ENCODE data around the gene PRKAG3. TPM values are rescaled to one million over a fixed set of nuclear protein-coding genes. Genes with fewer than 3 reads are reported as not detected.

PRKAG3 gene
- total RNA-seq, 1 experiment from 2014 or later = not detected

DNA sequence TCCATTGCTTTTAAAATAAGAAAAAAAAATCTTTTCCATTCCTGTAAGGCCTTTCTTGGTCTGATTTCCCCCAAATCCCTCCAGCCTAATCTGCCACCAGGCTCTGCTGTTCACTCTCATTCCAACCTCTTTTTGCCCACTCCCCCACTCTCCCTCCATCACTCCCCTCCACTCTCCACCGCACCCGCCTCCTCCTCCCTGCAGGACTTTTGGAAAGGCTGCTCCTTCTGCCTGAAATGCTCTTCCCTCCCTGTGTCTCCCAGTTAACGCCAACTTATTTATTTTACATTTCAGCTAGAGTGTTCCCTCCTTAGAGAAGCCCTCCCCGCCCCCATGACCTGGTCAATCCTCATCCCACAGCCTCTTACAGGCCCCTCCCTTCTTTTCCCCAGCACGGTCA, 23.3 kb upstream of the PRKAG3 start (continued):
- TF ChIP-seq, protein P1, sequence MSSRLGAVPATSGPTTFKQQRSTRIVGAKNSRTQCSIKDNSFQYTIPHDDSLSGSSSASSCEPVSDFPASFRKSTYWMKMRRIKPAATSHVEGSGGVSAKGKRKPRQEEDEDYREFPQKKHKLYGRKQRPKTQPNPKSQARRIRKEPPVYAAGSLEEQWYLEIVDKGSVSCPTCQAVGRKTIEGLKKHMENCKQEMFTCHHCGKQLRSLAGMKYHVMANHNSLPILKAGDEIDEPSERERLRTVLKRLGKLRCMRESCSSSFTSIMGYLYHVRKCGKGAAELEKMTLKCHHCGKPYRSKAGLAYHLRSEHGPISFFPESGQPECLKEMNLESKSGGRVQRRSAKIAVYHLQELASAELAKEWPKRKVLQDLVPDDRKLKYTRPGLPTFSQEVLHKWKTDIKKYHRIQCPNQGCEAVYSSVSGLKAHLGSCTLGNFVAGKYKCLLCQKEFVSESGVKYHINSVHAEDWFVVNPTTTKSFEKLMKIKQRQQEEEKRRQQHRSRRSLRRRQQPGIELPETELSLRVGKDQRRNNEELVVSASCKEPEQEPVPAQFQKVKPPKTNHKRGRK (CRISPR knock-in tag; IDR thresholded peaks at IDR 0.05; ENCODE audit: borderline replicate concordance) = no peak
- TF ChIP-seq FOXP1 (CRISPR knock-in tag; IDR thresholded peaks at IDR 0.05; ENCODE audit: borderline replicate concordance) (no peak), ZNF671 (CRISPR knock-in tag; IDR thresholded peaks at IDR 0.05) (no peak), ZBTB21 (CRISPR knock-in tag; IDR thresholded peaks at IDR 0.05; ENCODE audit: borderline replicate concordance) (no peak), ZNF121 (CRISPR knock-in tag; IDR thresholded peaks at IDR 0.05) (no peak)
- TF ChIP-seq, protein P2, sequence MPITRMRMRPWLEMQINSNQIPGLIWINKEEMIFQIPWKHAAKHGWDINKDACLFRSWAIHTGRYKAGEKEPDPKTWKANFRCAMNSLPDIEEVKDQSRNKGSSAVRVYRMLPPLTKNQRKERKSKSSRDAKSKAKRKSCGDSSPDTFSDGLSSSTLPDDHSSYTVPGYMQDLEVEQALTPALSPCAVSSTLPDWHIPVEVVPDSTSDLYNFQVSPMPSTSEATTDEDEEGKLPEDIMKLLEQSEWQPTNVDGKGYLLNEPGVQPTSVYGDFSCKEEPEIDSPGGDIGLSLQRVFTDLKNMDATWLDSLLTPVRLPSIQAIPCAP (CRISPR knock-in tag; IDR thresholded peaks at IDR 0.05) = no peak

DNA sequence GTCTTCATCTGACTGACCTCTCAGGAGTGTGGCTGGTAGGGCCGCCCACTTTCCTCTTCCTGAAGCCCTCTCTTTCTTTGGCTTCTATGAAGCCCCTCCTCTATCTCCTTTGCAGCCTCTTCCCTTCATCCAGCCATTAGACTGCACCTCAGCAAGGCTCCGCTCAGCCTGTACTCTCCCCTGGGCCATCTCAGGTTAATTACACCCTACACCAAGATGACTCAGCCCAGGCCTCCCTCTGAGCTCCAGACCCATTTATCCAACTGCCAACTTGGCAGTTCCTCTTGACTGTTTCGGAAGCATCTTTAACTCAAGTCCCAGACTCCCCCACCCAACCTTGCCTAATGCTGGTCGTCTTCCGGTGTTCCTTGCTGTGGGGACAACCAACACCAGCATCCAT, 22.2 kb upstream of the PRKAG3 start:
- ChIA-PET POLR2A (no interaction called here), CTCF (interaction anchor here (0.7 to 3.5 kb wide), 5 partner anchors 23 to 128 kb away, joined by 3 to 22 read pairs (median 6); no protein-coding TSS in a partner anchor)
- TF ChIP-seq CBFB (CRISPR knock-in tag; IDR thresholded peaks at IDR 0.05; ENCODE audit: low read depth) = no peak
- TF ChIP-seq, protein P3, sequence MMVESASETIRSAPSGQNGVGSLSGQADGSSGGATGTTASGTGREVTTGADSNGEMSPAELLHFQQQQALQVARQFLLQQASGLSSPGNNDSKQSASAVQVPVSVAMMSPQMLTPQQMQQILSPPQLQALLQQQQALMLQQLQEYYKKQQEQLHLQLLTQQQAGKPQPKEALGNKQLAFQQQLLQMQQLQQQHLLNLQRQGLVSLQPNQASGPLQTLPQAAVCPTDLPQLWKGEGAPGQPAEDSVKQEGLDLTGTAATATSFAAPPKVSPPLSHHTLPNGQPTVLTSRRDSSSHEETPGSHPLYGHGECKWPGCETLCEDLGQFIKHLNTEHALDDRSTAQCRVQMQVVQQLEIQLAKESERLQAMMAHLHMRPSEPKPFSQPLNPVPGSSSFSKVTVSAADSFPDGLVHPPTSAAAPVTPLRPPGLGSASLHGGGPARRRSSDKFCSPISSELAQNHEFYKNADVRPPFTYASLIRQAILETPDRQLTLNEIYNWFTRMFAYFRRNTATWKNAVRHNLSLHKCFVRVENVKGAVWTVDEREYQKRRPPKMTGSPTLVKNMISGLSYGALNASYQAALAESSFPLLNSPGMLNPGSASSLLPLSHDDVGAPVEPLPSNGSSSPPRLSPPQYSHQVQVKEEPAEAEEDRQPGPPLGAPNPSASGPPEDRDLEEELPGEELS (CRISPR knock-in tag; IDR thresholded peaks at IDR 0.05) = no peak
- no peak for TF ChIP-seq ZNF138 (CRISPR knock-in tag; conservative IDR thresholded peaks at IDR 0.05)
- no peak for TF ChIP-seq ZNF121 (CRISPR knock-in tag; IDR thresholded peaks at IDR 0.05)
- no peak for TF ChIP-seq NR1H2 (CRISPR knock-in tag; IDR thresholded peaks at IDR 0.05)
- TF ChIP-seq HMGA2 (CRISPR knock-in tag; IDR thresholded peaks at IDR 0.05) = no peak
- no peak for TF ChIP-seq PRRX2 (CRISPR knock-in tag; IDR thresholded peaks at IDR 0.05)
- TF ChIP-seq ZNF423 (CRISPR knock-in tag; IDR thresholded peaks at IDR 0.05) = no peak
- no peak for TF ChIP-seq ZNF416 (CRISPR knock-in tag; IDR thresholded peaks at IDR 0.05)
- TF ChIP-seq ATF1 (CRISPR knock-in tag; IDR thresholded peaks at IDR 0.05) = no peak
- TF ChIP-seq GTF2I (CRISPR knock-in tag; conservative IDR thresholded peaks at IDR 0.05) = no peak
- H3K9me3 Mint-ChIP-seq = no peaks in the 10 kb centered on the region
- H3K27ac Mint-ChIP-seq = no peak overlapping the region
- peaks cover 43% of the 10 kb centered on the region for H3K4me1 Mint-ChIP-seq
- no peak overlapping the region for H3K4me3 Mint-ChIP-seq
- ATAC-seq (no peak; the same call in 1 of the 2 replicates), DNase-seq (ENCODE audit: low spot score) (no peak)
- no peaks in the 10 kb centered on the region for H3K36me3 Mint-ChIP-seq
- H3K27me3 Mint-ChIP-seq (ENCODE audit: low read depth) = peaks cover 67% of the 10 kb centered on the region

DNA sequence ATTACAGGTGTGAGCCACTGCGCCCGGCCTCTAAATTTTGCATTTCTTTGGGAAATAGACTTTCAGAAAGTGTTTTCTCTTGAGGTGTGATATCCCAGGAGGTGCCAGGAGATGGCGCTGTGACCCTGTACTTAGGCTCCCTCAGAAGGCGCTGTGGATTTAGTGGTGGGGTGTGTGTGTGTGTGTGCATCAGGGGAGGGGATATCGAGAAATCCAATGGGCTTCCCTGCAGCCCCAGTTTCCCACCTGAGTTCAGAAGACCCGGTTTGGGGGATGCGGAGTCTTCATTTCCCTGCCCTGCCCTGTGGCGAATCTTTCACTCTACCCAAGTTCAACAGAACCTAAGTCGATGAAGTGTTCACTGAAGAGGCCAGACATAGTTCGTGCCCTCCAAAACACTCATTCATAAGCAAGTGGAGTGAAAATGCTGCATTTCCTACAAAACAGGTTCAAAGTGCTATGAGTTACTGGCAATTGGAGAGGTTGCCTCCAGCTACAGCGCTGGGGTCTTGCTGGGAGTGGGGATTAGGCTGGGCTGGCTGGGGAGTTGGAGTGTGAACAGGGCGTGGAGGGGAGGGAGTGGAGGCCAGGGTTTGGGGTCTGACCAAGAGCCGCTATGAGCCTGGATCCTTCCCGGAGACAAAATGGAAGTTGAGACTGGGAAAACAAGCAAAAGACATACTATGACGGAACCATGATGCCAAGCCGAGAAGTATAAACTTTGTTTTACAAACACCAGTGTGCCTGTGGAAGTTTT, 21.5 kb upstream of the PRKAG3 start:
- POLR2A ChIA-PET = no interaction called here
- no peaks in the 10 kb centered on the region for H3K9me3 Mint-ChIP-seq
- no peak overlapping the region for H3K4me3 Mint-ChIP-seq
- TF ChIP-seq TP53 (CRISPR knock-in tag; IDR thresholded peaks at IDR 0.05) (no peak), ZNF138 (CRISPR knock-in tag; conservative IDR thresholded peaks at IDR 0.05) (no peak)
- TF ChIP-seq, protein P4, sequence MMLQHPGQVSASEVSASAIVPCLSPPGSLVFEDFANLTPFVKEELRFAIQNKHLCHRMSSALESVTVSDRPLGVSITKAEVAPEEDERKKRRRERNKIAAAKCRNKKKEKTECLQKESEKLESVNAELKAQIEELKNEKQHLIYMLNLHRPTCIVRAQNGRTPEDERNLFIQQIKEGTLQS (CRISPR knock-in tag; conservative IDR thresholded peaks at IDR 0.05) = 0 out of 2 replicates have a peak, but pooled peaks have one; percentile 36
- TF ChIP-seq, protein P5, sequence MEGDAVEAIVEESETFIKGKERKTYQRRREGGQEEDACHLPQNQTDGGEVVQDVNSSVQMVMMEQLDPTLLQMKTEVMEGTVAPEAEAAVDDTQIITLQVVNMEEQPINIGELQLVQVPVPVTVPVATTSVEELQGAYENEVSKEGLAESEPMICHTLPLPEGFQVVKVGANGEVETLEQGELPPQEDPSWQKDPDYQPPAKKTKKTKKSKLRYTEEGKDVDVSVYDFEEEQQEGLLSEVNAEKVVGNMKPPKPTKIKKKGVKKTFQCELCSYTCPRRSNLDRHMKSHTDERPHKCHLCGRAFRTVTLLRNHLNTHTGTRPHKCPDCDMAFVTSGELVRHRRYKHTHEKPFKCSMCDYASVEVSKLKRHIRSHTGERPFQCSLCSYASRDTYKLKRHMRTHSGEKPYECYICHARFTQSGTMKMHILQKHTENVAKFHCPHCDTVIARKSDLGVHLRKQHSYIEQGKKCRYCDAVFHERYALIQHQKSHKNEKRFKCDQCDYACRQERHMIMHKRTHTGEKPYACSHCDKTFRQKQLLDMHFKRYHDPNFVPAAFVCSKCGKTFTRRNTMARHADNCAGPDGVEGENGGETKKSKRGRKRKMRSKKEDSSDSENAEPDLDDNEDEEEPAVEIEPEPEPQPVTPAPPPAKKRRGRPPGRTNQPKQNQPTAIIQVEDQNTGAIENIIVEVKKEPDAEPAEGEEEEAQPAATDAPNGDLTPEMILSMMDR (IDR thresholded peaks at IDR 0.05) = peak; percentile 87
- ATAC-seq = peak; percentile 80
- CTCF ChIA-PET = interaction anchor here (0.7 to 3.5 kb wide), 9 partner anchors 8 to 131 kb away, joined by 3 to 22 read pairs (median 6); no protein-coding TSS in a partner anchor
- peak; percentile 83 for DNase-seq (ENCODE audit: low spot score)
- H3K27ac Mint-ChIP-seq = no peak overlapping the region
- peaks cover 37% of the 10 kb centered on the region for H3K4me1 Mint-ChIP-seq
- H3K36me3 Mint-ChIP-seq = no peaks in the 10 kb centered on the region
- H3K27me3 Mint-ChIP-seq (ENCODE audit: low read depth) = peaks cover 60% of the 10 kb centered on the region

Data from WTC11 (cell line).